ENCODE data around the gene TBC1D21. TPM values are rescaled to one million over a fixed set of nuclear protein-coding genes. Genes with fewer than 3 reads are reported as not detected.

The TBC1D21 gene
- total RNA-seq, 1 experiment from 2014 or later = not detected

Other genes with a start within 250 kb of the TBC1D21 start
- 241 and 271 TPM in 2 replicates for gene NPTN, start 240.2 kb upstream of the TBC1D21 start, total RNA-seq (2014; rRNA removed; shearing (Covaris generic))
- 81.2 and 148 TPM in 2 replicates for gene CD276, start 189.2 kb upstream of the TBC1D21 start, total RNA-seq (2014; rRNA removed; shearing (Covaris generic))
- 0.09 TPM in 1 of 2 replicates, not detected in the other for gene INSYN1, start 120.2 kb upstream of the TBC1D21 start, total RNA-seq (2014; rRNA removed; shearing (Covaris generic))
- 8.3 and 10.1 TPM in 2 replicates for gene LOXL1, start 52.9 kb downstream of the TBC1D21 start, total RNA-seq (2014; rRNA removed; shearing (Covaris generic))
- gene STOML1, start 118.7 kb downstream of the TBC1D21 start, total RNA-seq (2014; rRNA removed; shearing (Covaris generic)) = 21.1 and 22.4 TPM in 2 replicates
- 27.1 and 41.6 TPM in 2 replicates for gene PML, start 121.2 kb downstream of the TBC1D21 start, total RNA-seq (2014; rRNA removed; shearing (Covaris generic))
- gene GOLGA6A, start 209.0 kb downstream of the TBC1D21 start, total RNA-seq (2014; rRNA removed; shearing (Covaris generic)) = not detected in 2 replicates

Data from SJSA1 (cell line).